Measurements from ENCODE around the gene RHEBL1.

DNA sequence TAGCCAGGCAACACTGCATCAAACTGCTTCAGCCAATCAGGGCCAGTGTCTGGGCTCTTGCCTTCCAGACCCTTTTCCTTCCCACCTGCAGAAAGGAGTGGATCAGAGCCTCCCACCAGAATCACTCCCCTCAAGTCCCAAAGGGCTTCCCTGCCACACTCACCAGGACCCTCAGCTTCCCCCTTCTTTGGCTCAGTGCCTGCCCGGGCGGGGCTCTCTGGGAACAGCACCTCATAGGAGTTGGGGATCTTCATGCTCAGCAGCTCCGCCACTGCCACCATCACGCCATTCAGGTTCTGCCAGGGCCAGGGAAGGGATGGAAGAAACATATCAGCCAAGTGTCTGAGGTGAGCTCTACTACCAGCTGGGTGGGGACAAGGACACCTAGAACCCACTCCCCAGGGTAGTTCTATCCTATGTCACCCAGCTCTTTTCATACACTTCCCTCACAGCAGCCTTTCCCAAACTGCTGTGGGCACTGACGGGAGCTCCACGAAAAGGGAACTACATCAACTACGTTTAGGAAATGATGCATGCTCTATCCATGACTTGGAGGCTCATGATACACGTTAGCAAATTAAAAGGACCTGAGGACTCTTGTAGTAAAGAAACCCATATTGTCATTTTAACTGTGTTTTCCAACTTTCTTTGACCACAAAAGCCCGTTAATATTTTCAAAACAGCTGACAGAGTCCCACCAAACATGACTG is 41.8 kb downstream of the RHEBL1 start:
- TF ChIP-seq, protein P1, sequence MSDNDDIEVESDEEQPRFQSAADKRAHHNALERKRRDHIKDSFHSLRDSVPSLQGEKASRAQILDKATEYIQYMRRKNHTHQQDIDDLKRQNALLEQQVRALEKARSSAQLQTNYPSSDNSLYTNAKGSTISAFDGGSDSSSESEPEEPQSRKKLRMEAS (IDR thresholded peaks at IDR 0.05) = no peak
- TF ChIP-seq, protein P2, sequence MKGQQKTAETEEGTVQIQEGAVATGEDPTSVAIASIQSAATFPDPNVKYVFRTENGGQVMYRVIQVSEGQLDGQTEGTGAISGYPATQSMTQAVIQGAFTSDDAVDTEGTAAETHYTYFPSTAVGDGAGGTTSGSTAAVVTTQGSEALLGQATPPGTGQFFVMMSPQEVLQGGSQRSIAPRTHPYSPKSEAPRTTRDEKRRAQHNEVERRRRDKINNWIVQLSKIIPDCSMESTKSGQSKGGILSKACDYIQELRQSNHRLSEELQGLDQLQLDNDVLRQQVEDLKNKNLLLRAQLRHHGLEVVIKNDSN (IDR thresholded peaks at IDR 0.05) = no peak
- TF ChIP-seq YY1 (IDR thresholded peaks at IDR 0.05; ENCODE audit: low read depth) = no peak
- TF ChIP-seq TCF12 (IDR thresholded peaks at IDR 0.05; ENCODE audit: low read depth) = no peak
- TF ChIP-seq, protein P3, sequence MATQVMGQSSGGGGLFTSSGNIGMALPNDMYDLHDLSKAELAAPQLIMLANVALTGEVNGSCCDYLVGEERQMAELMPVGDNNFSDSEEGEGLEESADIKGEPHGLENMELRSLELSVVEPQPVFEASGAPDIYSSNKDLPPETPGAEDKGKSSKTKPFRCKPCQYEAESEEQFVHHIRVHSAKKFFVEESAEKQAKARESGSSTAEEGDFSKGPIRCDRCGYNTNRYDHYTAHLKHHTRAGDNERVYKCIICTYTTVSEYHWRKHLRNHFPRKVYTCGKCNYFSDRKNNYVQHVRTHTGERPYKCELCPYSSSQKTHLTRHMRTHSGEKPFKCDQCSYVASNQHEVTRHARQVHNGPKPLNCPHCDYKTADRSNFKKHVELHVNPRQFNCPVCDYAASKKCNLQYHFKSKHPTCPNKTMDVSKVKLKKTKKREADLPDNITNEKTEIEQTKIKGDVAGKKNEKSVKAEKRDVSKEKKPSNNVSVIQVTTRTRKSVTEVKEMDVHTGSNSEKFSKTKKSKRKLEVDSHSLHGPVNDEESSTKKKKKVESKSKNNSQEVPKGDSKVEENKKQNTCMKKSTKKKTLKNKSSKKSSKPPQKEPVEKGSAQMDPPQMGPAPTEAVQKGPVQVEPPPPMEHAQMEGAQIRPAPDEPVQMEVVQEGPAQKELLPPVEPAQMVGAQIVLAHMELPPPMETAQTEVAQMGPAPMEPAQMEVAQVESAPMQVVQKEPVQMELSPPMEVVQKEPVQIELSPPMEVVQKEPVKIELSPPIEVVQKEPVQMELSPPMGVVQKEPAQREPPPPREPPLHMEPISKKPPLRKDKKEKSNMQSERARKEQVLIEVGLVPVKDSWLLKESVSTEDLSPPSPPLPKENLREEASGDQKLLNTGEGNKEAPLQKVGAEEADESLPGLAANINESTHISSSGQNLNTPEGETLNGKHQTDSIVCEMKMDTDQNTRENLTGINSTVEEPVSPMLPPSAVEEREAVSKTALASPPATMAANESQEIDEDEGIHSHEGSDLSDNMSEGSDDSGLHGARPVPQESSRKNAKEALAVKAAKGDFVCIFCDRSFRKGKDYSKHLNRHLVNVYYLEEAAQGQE (IDR thresholded peaks at IDR 0.05; ENCODE audit: low read depth) = no peak
- no peak for TF ChIP-seq CEBPB (IDR thresholded peaks at IDR 0.05)
- TF ChIP-seq FOXM1 (IDR thresholded peaks at IDR 0.05; ENCODE audit: borderline replicate concordance, low read depth) = no peak
- no peak for TF ChIP-seq CREB1 (IDR thresholded peaks at IDR 0.05; ENCODE audit: low read depth)

All from Ishikawa (cell line).